H1 (cell line): ENCODE results near the gene KLF16. TPM values are rescaled to one million over a fixed set of nuclear protein-coding genes. Genes with fewer than 3 reads are reported as not detected.

Source experiments
- FOSL1 ChIP-seq: IDR thresholded peaks from 2 replicates; pipeline ENCODE4 v1.6.1; 2011; ENCODE audit warnings: mild to moderate bottlenecking, low read depth, low read length, moderate library complexity; ENCODE audit not compliant: insufficient read depth
- HDAC2 ChIP-seq, 2 experiments: fragments of 300-600 bp in 1 of 2; sonication (generic) in 1 of 2; IDR thresholded peaks; 2 replicates each; pipeline ENCODE4 v1.6.1; 2011 to 2012; ENCODE audit warnings: low read depth in 2 of 2, low read length in 2 of 2, mild to moderate bottlenecking in 2 of 2, moderate library complexity in 2 of 2, borderline replicate concordance in 1 of 2, inconsistent platforms in 1 of 2
- polyA plus RNA-seq, 7 experiments: library from polyadenylated mRNA; depleted of rRNA in 3 of 7; stranded (reverse) in 5 of 7; unstranded in 2 of 7; fragments of >200 nt in 5 of 7; fragments of 200-250 nt in 2 of 7; gene quantifications; 1 replicate in 5 of 7; 2 replicates in 1 of 7; 4 replicates in 1 of 7; pipeline versions ENCODE4 v1.2.1 to v1.2.3, GENCODE V29; 2011 to 2013; ENCODE audit warnings: missing spikeins in 2 of 7, mixed read lengths in 2 of 7
- total RNA-seq: library from RNA; stranded (reverse); fragmentation: NEBNext Ultra II Directional; extraction: Animal tissue kit (Norgen Biotek cat#: 25700); gene quantifications from 2 replicates; pipeline ENCODE4 v1.2.1, GENCODE V29; 2021
- TF ChIP-seq, protein P1 (sequence below): fragments of 300-600 bp; sonication (generic); IDR thresholded peaks from 2 replicates; pipeline ENCODE4 v1.7.1; 2012; ENCODE audit warnings: low read length, moderate library complexity, mild to moderate bottlenecking, inconsistent platforms; ENCODE audit not compliant: insufficient replicate concordance

Gene KLF16
- total and polyA plus RNA-seq, 2 of the 8 experiments (the other 6 are each of a cell fraction or from before 2014, with no cell fraction given), result 14.3 to 45.9 TPM

DNA sequence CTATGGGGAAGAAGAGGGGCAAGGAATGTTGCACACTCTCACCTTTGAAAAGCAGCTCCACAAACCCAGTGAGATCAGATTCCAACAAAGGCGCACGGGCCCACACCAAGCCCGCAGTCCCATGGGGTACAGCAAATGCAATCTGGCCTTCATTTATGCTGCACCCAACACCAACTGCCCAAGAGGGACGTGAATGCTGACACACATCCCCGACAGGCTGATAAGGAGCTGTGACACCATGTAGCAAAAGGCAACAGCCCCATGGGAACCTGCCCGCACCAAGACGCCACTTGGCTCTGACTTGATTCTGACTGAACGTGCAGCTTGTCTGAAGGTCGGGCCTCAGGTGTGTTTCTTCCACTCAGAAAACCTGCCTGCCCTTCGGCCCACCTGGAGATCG lies 32.4 kb downstream of the KLF16 start (continued):
- TF ChIP-seq HDAC2 (IDR thresholded peaks at IDR 0.05; ENCODE audit: borderline replicate concordance in 1 of 2, low read depth in 2 of 2, low read length in 2 of 2), result no peak
- TF ChIP-seq, protein P1, sequence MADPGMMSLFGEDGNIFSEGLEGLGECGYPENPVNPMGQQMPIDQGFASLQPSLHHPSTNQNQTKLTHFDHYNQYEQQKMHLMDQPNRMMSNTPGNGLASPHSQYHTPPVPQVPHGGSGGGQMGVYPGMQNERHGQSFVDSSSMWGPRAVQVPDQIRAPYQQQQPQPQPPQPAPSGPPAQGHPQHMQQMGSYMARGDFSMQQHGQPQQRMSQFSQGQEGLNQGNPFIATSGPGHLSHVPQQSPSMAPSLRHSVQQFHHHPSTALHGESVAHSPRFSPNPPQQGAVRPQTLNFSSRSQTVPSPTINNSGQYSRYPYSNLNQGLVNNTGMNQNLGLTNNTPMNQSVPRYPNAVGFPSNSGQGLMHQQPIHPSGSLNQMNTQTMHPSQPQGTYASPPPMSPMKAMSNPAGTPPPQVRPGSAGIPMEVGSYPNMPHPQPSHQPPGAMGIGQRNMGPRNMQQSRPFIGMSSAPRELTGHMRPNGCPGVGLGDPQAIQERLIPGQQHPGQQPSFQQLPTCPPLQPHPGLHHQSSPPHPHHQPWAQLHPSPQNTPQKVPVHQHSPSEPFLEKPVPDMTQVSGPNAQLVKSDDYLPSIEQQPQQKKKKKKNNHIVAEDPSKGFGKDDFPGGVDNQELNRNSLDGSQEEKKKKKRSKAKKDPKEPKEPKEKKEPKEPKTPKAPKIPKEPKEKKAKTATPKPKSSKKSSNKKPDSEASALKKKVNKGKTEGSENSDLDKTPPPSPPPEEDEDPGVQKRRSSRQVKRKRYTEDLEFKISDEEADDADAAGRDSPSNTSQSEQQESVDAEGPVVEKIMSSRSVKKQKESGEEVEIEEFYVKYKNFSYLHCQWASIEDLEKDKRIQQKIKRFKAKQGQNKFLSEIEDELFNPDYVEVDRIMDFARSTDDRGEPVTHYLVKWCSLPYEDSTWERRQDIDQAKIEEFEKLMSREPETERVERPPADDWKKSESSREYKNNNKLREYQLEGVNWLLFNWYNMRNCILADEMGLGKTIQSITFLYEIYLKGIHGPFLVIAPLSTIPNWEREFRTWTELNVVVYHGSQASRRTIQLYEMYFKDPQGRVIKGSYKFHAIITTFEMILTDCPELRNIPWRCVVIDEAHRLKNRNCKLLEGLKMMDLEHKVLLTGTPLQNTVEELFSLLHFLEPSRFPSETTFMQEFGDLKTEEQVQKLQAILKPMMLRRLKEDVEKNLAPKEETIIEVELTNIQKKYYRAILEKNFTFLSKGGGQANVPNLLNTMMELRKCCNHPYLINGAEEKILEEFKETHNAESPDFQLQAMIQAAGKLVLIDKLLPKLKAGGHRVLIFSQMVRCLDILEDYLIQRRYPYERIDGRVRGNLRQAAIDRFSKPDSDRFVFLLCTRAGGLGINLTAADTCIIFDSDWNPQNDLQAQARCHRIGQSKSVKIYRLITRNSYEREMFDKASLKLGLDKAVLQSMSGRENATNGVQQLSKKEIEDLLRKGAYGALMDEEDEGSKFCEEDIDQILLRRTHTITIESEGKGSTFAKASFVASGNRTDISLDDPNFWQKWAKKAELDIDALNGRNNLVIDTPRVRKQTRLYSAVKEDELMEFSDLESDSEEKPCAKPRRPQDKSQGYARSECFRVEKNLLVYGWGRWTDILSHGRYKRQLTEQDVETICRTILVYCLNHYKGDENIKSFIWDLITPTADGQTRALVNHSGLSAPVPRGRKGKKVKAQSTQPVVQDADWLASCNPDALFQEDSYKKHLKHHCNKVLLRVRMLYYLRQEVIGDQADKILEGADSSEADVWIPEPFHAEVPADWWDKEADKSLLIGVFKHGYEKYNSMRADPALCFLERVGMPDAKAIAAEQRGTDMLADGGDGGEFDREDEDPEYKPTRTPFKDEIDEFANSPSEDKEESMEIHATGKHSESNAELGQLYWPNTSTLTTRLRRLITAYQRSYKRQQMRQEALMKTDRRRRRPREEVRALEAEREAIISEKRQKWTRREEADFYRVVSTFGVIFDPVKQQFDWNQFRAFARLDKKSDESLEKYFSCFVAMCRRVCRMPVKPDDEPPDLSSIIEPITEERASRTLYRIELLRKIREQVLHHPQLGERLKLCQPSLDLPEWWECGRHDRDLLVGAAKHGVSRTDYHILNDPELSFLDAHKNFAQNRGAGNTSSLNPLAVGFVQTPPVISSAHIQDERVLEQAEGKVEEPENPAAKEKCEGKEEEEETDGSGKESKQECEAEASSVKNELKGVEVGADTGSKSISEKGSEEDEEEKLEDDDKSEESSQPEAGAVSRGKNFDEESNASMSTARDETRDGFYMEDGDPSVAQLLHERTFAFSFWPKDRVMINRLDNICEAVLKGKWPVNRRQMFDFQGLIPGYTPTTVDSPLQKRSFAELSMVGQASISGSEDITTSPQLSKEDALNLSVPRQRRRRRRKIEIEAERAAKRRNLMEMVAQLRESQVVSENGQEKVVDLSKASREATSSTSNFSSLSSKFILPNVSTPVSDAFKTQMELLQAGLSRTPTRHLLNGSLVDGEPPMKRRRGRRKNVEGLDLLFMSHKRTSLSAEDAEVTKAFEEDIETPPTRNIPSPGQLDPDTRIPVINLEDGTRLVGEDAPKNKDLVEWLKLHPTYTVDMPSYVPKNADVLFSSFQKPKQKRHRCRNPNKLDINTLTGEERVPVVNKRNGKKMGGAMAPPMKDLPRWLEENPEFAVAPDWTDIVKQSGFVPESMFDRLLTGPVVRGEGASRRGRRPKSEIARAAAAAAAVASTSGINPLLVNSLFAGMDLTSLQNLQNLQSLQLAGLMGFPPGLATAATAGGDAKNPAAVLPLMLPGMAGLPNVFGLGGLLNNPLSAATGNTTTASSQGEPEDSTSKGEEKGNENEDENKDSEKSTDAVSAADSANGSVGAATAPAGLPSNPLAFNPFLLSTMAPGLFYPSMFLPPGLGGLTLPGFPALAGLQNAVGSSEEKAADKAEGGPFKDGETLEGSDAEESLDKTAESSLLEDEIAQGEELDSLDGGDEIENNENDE, result no peak
- no peak for TF ChIP-seq FOSL1
